ENCODE measurements around the gene CACNG6.
"Not testable (repeated sequence)": the region's sequence is repeated elsewhere in the genome, so short reads cannot be mapped to it uniquely, and the experiment has no call there.

DNA sequence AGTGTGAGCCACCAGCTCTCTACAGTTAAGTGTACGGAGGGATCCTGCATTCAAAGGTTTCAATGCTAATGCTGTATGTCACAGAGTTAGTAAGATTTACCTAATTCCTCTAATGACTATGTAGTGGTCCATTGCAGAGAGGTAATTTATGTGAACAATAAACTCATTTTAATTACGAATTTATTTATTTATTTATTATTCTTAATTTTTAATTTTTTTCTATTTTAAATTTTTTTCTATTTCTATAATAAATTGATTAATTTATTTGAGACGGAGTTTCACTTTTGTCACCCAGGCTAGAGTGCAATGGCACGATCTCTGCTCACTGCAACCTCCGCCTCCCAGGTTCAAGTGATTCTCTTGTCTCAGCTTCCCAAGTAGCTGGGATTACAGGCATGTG, 42.8 kb upstream of the CACNG6 start:
- TF ChIP-seq, protein P1, sequence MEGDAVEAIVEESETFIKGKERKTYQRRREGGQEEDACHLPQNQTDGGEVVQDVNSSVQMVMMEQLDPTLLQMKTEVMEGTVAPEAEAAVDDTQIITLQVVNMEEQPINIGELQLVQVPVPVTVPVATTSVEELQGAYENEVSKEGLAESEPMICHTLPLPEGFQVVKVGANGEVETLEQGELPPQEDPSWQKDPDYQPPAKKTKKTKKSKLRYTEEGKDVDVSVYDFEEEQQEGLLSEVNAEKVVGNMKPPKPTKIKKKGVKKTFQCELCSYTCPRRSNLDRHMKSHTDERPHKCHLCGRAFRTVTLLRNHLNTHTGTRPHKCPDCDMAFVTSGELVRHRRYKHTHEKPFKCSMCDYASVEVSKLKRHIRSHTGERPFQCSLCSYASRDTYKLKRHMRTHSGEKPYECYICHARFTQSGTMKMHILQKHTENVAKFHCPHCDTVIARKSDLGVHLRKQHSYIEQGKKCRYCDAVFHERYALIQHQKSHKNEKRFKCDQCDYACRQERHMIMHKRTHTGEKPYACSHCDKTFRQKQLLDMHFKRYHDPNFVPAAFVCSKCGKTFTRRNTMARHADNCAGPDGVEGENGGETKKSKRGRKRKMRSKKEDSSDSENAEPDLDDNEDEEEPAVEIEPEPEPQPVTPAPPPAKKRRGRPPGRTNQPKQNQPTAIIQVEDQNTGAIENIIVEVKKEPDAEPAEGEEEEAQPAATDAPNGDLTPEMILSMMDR (IDR thresholded peaks at IDR 0.05; ENCODE audit: low read length), result not testable (repeated sequence)
- TF ChIP-seq EZH2 (IDR thresholded peaks at IDR 0.05; ENCODE audit: borderline replicate concordance, low read length), result not testable (repeated sequence)

All from OCI-LY1 (cell line).